CD4-positive, alpha-beta T cell (primary cell): ENCODE results near the gene ATF7IP. TPM values are rescaled to one million over a fixed set of nuclear protein-coding genes. Genes with fewer than 3 reads are reported as not detected.

ENCODE experiments used
- ATAC-seq: fragments of 200-7000 bp; cut with Tn5 transposase; one replicate; pipeline ENCODE4 v1.10.0; 2022; ENCODE audit warnings: mild to moderate bottlenecking; ENCODE audit not compliant: poor library complexity
- CTCF ChIA-PET: fragments of 350-600 bp; sonication (Branson Sonifier 250); formaldehyde crosslinking; loops from one replicate; lab custom pipeline; 2021; ENCODE audit warnings: antibody characterized with exemption, inconsistent platforms; lab: Charles Lee
- POLR2A ChIA-PET: fragments of 350-600 bp; sonication (Branson Sonifier 250); formaldehyde crosslinking; loops from one replicate; lab custom pipeline; 2021; ENCODE audit warnings: antibody characterized with exemption, inconsistent platforms; lab: Charles Lee
- DNase-seq, 14 experiments: peaks; one replicate each; pipeline ENCODE4 v3.0.0-alpha.2; 2013 to 2020; ENCODE audit warnings: mixed read lengths in 2 of 14
- H3K27ac ChIP-seq, 2 donors: one replicate each; pipeline versions ENCODE4 v1.5.1 to v1.7.0; 2013; ENCODE audit warnings: low read length in 2 of 2, low read depth in 1 of 2, mild to moderate bottlenecking in 1 of 2
- H3K27me3 ChIP-seq, 2 experiments: 1 replicate in 1 of 2; 2 replicates in 1 of 2; pipeline versions ENCODE4 v1.6.1 to v1.7.0; 2013; ENCODE audit warnings: low read length in 2 of 2, control low read depth in 1 of 2, mild to moderate bottlenecking in 1 of 2, moderate library complexity in 1 of 2; ENCODE audit not compliant: insufficient read depth in 2 of 2, control insufficient read depth in 1 of 2
- H3K36me3 ChIP-seq: one replicate; pipeline ENCODE4 v1.6.1; 2013; ENCODE audit warnings: low read length, control low read depth; ENCODE audit not compliant: insufficient read depth
- H3K4me1 ChIP-seq: one replicate; pipeline ENCODE4 v1.6.1; 2013; ENCODE audit warnings: low read length, control low read depth; ENCODE audit not compliant: insufficient read depth
- H3K4me3 ChIP-seq: one replicate; pipeline ENCODE4 v1.5.1; 2013; ENCODE audit warnings: mild to moderate bottlenecking, low read length, moderate library complexity
- H3K9me3 ChIP-seq, 2 experiments: 1 replicate in 1 of 2; 2 replicates in 1 of 2; pipeline versions ENCODE4 v1.6.1 to v1.7.0; 2013; ENCODE audit warnings: low read length in 2 of 2, mild to moderate bottlenecking in 2 of 2, control low read depth in 1 of 2, moderate library complexity in 1 of 2; ENCODE audit not compliant: control insufficient read depth in 1 of 2, insufficient read depth in 1 of 2
- H3K27ac Mint-ChIP-seq: one replicate; pipeline ENCODE4 v1.8.0; 2020; ENCODE audit warnings: mixed read lengths
- H3K27me3 Mint-ChIP-seq: one replicate; pipeline ENCODE4 v1.8.0; 2021; ENCODE audit warnings: mixed read lengths
- H3K36me3 Mint-ChIP-seq: one replicate; pipeline ENCODE4 v1.8.0; 2021; ENCODE audit warnings: low read depth, mixed read lengths
- H3K4me1 Mint-ChIP-seq: one replicate; pipeline ENCODE4 v1.8.0; 2021; ENCODE audit warnings: low read depth, mixed read lengths
- H3K4me3 Mint-ChIP-seq: one replicate; pipeline ENCODE4 v1.8.0; 2020; ENCODE audit warnings: mild to moderate bottlenecking, mixed read lengths
- H3K9me3 Mint-ChIP-seq: one replicate; pipeline ENCODE4 v1.8.0; 2020; ENCODE audit warnings: mixed read lengths
- CTCF ChIP-seq: fragments of 200-600 bp; IDR thresholded peaks from one replicate; pipeline ENCODE4 v1.8.0; 2022; ENCODE audit warnings: antibody characterized with exemption, mild to moderate bottlenecking
- intact Hi-C, 2 experiments: fragments of 100-400 bp; cut with DNase I in 1 of 2; cut with micrococcal nuclease in 1 of 2; formaldehyde crosslinking; loops; one replicate each; pipeline versions ENCODE4 v1.15.1 to v1.9.0; 2023 to 2025; cut with DNase I, micrococcal nuclease
- total RNA-seq, 174 experiments: library from RNA in 2 of 174; stranded (reverse) in 2 of 174; gene quantifications; one replicate each; pipeline ENCODE4 v1.2.3 and lab custom pipeline; 2021 to 2026

ATF7IP gene
- total RNA-seq, 2 experiments from 2014 or later, result 134 to 143 TPM

GRCh38 chr12:14495326-14495725 lies 129.8 kb downstream of the ATF7IP start:
- peaks cover 79% of the 10 kb centered on the region for H3K36me3 ChIP-seq
- no peaks in the 10 kb centered on the region for H3K4me1 ChIP-seq
- intact Hi-C loops, result no loop called here
- peak overlapping the region; percentile 56 for H3K27ac Mint-ChIP-seq
- peaks cover 91% of the 10 kb centered on the region for H3K36me3 Mint-ChIP-seq
- H3K27ac ChIP-seq, result no peak overlapping the region
- TF ChIP-seq CTCF, result no peak
- POLR2A ChIA-PET, result interaction anchor here (0.5 kb wide), 1 partner anchor 114 kb away, joined by 3 read pairs; no protein-coding TSS in a partner anchor
- peaks cover 10% of the 10 kb centered on the region for H3K4me1 Mint-ChIP-seq
- CTCF ChIA-PET, result interaction anchor here (0.8 kb wide), 1 partner anchor 8 kb away, joined by 3 read pairs; no protein-coding TSS in a partner anchor
- H3K4me3 Mint-ChIP-seq, result no peak overlapping the region
- H3K9me3 Mint-ChIP-seq, result no peaks in the 10 kb centered on the region
- ATAC-seq, result no peak
- H3K27me3 Mint-ChIP-seq, result no peaks in the 10 kb centered on the region
- H3K4me3 ChIP-seq, result no peak overlapping the region
- H3K27me3 ChIP-seq, result no peaks in the 10 kb centered on the region
- DNase-seq, result no peak
- H3K9me3 ChIP-seq, result no peaks in the 10 kb centered on the region

DNA sequence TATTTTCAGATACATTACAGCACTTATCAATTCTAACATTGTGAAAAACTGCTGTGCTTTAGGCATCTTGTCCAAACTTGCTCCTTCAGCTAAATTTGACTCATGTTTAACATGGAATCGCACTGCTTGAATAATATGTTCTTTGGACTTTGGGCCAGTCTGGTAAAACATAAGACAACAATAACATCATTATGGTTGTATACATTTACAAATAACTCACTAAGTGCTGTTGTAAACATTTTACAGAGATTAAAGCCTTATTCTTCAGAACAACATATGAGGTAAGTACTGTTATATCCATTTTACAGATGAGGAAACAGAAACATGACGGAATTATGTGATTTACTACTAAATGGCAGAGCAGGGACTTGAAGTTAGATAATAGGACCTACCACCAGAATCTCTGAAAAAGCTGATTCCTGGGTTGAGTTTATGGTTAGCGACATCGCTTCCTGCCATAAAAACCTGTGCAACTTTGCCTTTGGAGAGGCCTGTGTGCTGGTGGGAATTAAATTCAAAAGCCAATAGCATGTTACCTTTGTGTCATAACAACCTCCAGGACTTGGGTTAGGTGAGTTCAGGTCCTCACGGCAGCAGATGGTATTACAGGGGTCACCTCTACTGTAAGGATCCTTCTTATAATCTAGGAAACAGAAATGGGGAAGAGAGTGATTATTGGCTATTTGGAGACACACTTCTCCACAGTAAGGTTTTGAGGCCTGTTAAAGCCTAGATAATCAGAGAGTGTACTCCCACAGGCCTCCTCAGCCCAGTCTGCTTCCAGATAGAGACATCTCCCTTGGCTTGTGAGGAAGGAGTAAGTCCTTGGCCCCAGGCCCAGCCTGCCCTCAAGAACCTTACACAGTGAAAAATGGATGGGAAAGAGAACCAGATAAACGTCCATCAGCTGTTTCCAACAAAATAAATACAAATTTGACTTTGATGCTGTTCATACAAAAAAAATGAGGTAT lies 140.4 kb downstream of the ATF7IP start:
- H3K4me1 ChIP-seq, result no peaks in the 10 kb centered on the region
- no peak for ATAC-seq
- no peaks in the 10 kb centered on the region for H3K27me3 ChIP-seq
- H3K36me3 ChIP-seq, result peaks cover 36% of the 10 kb centered on the region
- Mint-ChIP-seq H3K4me3 (no peak overlapping the region), H3K4me1 (no peaks in the 10 kb centered on the region), H3K9me3 (no peaks in the 10 kb centered on the region), H3K27ac (no peak overlapping the region), H3K27me3 (no peaks in the 10 kb centered on the region), H3K36me3 (peaks cover 27% of the 10 kb centered on the region)
- ChIA-PET CTCF (no interaction called here), POLR2A (interaction anchor here (1.1 kb wide), 1 partner anchor 140 kb away, joined by 4 read pairs; the partner anchor contains the start of gene ATF7IP)
- no peaks in the 10 kb centered on the region for H3K9me3 ChIP-seq
- H3K27ac ChIP-seq, result no peak overlapping the region
- intact Hi-C loops, result no loop called here
- no peak overlapping the region for H3K4me3 ChIP-seq
- TF ChIP-seq CTCF, result no peak
- DNase-seq, result no peak

DNA sequence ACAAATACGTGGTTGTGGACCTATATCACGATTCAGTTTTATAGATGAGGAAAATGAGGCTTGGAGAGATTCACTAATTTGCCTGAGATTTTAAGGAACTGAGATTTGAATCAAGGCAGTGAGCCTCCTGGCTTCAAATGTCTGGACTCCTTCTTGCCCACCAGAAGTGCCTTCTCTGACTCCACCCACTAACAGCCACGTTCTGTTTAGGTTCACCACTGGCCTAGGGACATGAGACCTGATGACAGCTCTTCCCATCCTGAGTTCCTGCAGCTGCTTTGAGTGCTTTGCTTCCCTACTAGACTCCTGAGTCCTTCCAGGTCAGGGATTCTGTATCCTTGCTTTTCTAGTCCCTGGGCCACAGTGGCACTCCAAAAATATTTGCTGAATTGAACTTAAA lies 145.1 kb downstream of the ATF7IP start:
- ChIA-PET CTCF (no interaction called here), POLR2A (no interaction called here)
- Histone ChIP-seq H3K36me3 (peaks cover 5% of the 10 kb centered on the region), H3K4me1 (no peaks in the 10 kb centered on the region), H3K9me3 (no peaks in the 10 kb centered on the region), H3K27me3 (no peaks in the 10 kb centered on the region), H3K27ac (no peak overlapping the region), H3K4me3 (no peak overlapping the region)
- no peak overlapping the region for H3K4me3 Mint-ChIP-seq
- peaks cover 4% of the 10 kb centered on the region for H3K27me3 Mint-ChIP-seq
- no peak for TF ChIP-seq CTCF
- H3K9me3 Mint-ChIP-seq, result no peaks in the 10 kb centered on the region
- H3K4me1 Mint-ChIP-seq, result no peaks in the 10 kb centered on the region
- ATAC-seq (no peak), DNase-seq (no peak)
- H3K36me3 Mint-ChIP-seq, result no peaks in the 10 kb centered on the region
- no peak overlapping the region for H3K27ac Mint-ChIP-seq
- intact Hi-C loops, result no loop called here
